Esophagus muscularis mucosa (tissue), 4 donors: ENCODE results near the gene BTBD1. TPM values are rescaled to one million over a fixed set of nuclear protein-coding genes. Genes with fewer than 3 reads are reported as not detected.
A peak's percentile ranks its signal among the peaks of the same experiment; 100 is the strongest.

ENCODE experiments used
- DNase-seq: peaks from one replicate; pipeline ENCODE4 v3.0.0-alpha.2; 2017; ENCODE audit errors: extremely low spot score
- H3K27ac ChIP-seq, 4 donors: fragments of 200-600 bp; sonication (generic); replicated peaks in 1 of 4; 1 replicate in 3 of 4; 2 replicates in 1 of 4; pipeline ENCODE4 v1.5.1; 2016 to 2019; ENCODE audit warnings: mild to moderate bottlenecking in 1 of 4
- H3K27me3 ChIP-seq, 4 donors: fragments of 200-600 bp; sonication (generic); one replicate each; pipeline versions ENCODE4 v1.5.1 to v1.6.0; 2016 to 2019
- H3K36me3 ChIP-seq, 4 donors: fragments of 200-600 bp; sonication (generic); one replicate each; pipeline ENCODE4 v1.5.1; 2016 to 2019
- H3K4me1 ChIP-seq, 4 donors: fragments of 200-600 bp; sonication (generic); one replicate each; pipeline ENCODE4 v1.5.1; 2016 to 2019
- H3K4me3 ChIP-seq, 4 donors: fragments of 200-600 bp; sonication (generic); 1 replicate in 2 of 4; 2 replicates in 2 of 4; pipeline ENCODE4 v1.5.1; 2016 to 2019; ENCODE audit warnings: mild to moderate bottlenecking in 4 of 4, moderate library complexity in 1 of 4
- H3K9me3 ChIP-seq, 4 donors: fragments of 200-600 bp; sonication (generic); 1 replicate in 3 of 4; 2 replicates in 1 of 4; pipeline ENCODE4 v1.5.1; 2016 to 2019
- EP300 ChIP-seq: sonication (generic); formaldehyde crosslinking; IDR thresholded peaks from one replicate; pipeline ENCODE4 v1.6.1; 2017; ENCODE audit warnings: antibody characterized with exemption
- POLR2A ChIP-seq: fragments of 450-650 bp; IDR thresholded peaks from one replicate; pipeline ENCODE4 v1.6.1; 2017; ENCODE audit warnings: antibody characterized with exemption, moderate library complexity, mild to moderate bottlenecking, low read depth
- POLR2AphosphoS5 ChIP-seq, 2 donors: sonication (generic); formaldehyde crosslinking; IDR thresholded peaks; one replicate each; pipeline ENCODE4 v1.6.1; 2017; ENCODE audit warnings: antibody characterized with exemption in 2 of 2
- WGBS: methylation state at CpG from one replicate; pipeline ENCODE4 v1.1.5; 2018; 5-methylcytosine and 5-hydroxymethylcytosine counted together
- intact Hi-C: fragments of 100-400 bp; cut with DNase I; formaldehyde crosslinking; loops from one replicate; pipeline ENCODE4 v1.15.1; 2023
- total RNA-seq, 4 donors: library from RNA; depleted of rRNA; stranded (reverse); fragments of >200 nt; gene quantifications; one replicate each; pipeline versions ENCODE4 v1.1.0 to v1.2.1, GENCODE V29; 2016
- TF ChIP-seq, protein P1 (sequence below), 3 experiments: fragments of 200-600 bp in 2 of 3; fragments of 450-650 bp in 1 of 3; sonication (generic) in 2 of 3; IDR thresholded peaks; one replicate each; pipeline ENCODE4 v1.5.1; 2017 to 2019; ENCODE audit warnings: antibody characterized with exemption in 3 of 3, mild to moderate bottlenecking in 2 of 3, moderate library complexity in 1 of 3

Gene BTBD1
- total RNA-seq, 4 donors from 2014 or later, result 53.2 to 69.6 (median 64.2) TPM

DNA sequence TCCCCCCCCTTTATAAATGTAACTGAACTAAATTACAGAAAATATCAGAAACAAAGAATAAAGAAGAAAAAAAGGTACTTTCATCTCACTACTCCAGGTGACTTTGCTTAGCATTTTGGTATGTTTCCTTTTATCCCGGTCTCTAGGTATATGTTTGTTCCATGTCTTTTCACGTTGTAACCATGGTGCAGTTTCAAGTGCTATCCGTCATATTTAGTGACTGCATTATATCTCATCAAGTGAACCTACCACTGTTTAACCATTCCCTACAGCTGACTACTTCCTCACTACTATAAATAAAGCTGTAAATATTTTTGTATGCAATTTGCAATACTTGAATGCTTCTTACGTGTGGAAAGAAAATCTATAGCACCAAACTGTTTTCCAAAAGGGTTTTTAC is 2.2 kb downstream of the BTBD1 start:
- DNase-seq, result no peak
- no peaks in the 10 kb centered on the region for H3K36me3 ChIP-seq
- H3K27me3 ChIP-seq, result no peaks in the 10 kb centered on the region
- intact Hi-C loops, result loop anchor here (2.0 to 5.0 kb wide), 2 partner anchors 54 to 142 kb away; partner anchors contain the start of genes C15orf40 and HDGFL3
- H3K4me3 ChIP-seq, result peak overlapping the region; percentile 75 to 98 (median 79)
- H3K27ac ChIP-seq, result peak overlapping the region in 2 of 4 donors; percentile 90 to 98
- H3K4me1 ChIP-seq, result peaks cover 38 to 61% (median 58%) of the 10 kb centered on the region in 4 donors
- TF ChIP-seq POLR2AphosphoS5 (IDR thresholded peaks at IDR 0.05), result no peak
- TF ChIP-seq EP300, result no peak
- TF ChIP-seq, protein P1, sequence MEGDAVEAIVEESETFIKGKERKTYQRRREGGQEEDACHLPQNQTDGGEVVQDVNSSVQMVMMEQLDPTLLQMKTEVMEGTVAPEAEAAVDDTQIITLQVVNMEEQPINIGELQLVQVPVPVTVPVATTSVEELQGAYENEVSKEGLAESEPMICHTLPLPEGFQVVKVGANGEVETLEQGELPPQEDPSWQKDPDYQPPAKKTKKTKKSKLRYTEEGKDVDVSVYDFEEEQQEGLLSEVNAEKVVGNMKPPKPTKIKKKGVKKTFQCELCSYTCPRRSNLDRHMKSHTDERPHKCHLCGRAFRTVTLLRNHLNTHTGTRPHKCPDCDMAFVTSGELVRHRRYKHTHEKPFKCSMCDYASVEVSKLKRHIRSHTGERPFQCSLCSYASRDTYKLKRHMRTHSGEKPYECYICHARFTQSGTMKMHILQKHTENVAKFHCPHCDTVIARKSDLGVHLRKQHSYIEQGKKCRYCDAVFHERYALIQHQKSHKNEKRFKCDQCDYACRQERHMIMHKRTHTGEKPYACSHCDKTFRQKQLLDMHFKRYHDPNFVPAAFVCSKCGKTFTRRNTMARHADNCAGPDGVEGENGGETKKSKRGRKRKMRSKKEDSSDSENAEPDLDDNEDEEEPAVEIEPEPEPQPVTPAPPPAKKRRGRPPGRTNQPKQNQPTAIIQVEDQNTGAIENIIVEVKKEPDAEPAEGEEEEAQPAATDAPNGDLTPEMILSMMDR (IDR thresholded peaks at IDR 0.05), result no peak
- TF ChIP-seq POLR2A, result no peak
- no peaks in the 10 kb centered on the region for H3K9me3 ChIP-seq
- WGBS, result 17% methylated on average over 4 of the region's 4 CpGs

DNA sequence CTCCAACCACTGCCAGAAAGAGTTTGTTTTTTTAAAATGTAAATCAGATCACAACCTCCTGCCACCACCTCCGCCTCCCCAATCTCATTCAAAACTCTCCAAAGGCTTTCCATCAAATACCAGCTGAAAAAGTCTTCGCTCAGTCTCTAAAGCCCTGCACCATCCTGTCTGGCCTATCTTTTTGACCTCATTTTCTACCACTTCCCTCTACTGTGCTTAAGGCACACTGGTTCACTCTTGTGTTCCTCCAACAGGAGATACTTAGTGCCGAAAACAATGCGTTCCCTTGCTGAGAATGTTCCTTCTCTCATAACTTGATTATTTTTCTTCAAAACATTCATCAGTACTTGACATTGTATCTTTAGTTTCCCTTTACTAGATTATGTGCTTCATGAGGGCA is 3.5 kb downstream of the BTBD1 start:
- WGBS, result 90% methylated on average over 4 of the region's 4 CpGs
- intact Hi-C loops, result no loop called here
- H3K36me3 ChIP-seq, result no peaks in the 10 kb centered on the region

DNA sequence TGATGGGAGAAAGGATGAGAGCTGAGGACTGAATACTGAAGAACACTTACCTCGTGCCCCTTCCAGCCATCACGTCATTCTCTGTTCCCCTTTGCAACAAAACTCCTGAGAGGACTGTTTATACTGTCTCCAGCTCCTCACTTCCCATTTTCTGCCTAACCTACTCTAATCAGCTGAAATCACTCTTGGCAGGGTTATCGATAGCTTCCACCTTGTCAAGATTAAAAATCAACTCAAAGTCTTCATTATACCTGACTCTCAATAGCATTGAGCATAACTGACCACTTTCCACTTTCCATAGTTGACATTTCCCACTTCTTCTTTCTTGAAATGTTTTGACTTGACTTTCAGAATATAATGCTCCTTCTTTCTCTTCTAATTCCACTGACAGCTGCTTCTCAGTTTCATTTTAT is 4.3 kb downstream of the BTBD1 start:
- Histone ChIP-seq H3K9me3 (no peaks in the 10 kb centered on the region), H3K4me1 (peaks cover 48 to 79% (median 77%) of the 10 kb centered on the region in 4 donors), H3K27me3 (no peaks in the 10 kb centered on the region), H3K4me3 (no peak overlapping the region), H3K36me3 (no peaks in the 10 kb centered on the region), H3K27ac (peak overlapping the region in 2 of 4 donors; percentile 19 to 40)
- TF ChIP-seq, protein P1 (IDR thresholded peaks at IDR 0.05), result no peak
- TF ChIP-seq EP300 (no peak), POLR2AphosphoS5 (IDR thresholded peaks at IDR 0.05) (no peak), POLR2A (no peak)
- no peak for DNase-seq
- WGBS, result 46% methylated on average over 3 of the region's 3 CpGs
- intact Hi-C loops, result no loop called here

More for the DNA sequence above, 3.5 kb downstream of the BTBD1 start:
- peak overlapping the region in 2 of 4 donors; percentile 0 to 98 for H3K4me3 ChIP-seq
- no peaks in the 10 kb centered on the region for H3K9me3 ChIP-seq
- TF ChIP-seq, protein P1 (IDR thresholded peaks at IDR 0.05), result no peak
- no peak for TF ChIP-seq EP300
- TF ChIP-seq POLR2A, result no peak
- TF ChIP-seq POLR2AphosphoS5 (IDR thresholded peaks at IDR 0.05), result no peak
- H3K27ac ChIP-seq, result peak overlapping the region in 2 of 4 donors; percentile 7 to 19
- H3K27me3 ChIP-seq, result no peaks in the 10 kb centered on the region
- H3K4me1 ChIP-seq, result peaks cover 40 to 71% (median 70%) of the 10 kb centered on the region in 4 donors
- DNase-seq, result no peak

DNA sequence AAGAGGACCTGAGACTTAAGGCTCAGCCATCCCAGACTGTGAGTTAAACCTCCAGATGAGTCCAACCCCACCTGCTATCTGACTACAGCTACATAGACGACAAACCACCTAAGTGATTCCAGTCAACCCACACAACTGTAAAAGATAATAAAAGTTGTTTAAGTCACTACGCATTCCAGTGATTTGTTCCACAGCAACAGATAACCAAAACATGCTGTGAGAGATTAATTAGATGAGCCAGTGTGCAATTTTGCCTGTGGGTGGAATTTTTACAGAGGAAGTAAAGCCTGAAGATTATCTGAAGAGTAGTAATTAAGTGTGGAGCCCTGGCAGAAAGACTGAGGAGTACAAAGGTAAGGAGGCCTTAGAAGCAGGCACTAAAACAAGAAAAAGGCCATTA is 5.4 kb downstream of the BTBD1 start:
- Histone ChIP-seq H3K9me3 (no peaks in the 10 kb centered on the region), H3K4me1 (peaks cover 55 to 86% (median 82%) of the 10 kb centered on the region in 4 donors), H3K27me3 (no peaks in the 10 kb centered on the region), H3K36me3 (no peaks in the 10 kb centered on the region), H3K27ac (peak overlapping the region; percentile 10 to 20 (median 16)), H3K4me3 (no peak overlapping the region)
- intact Hi-C loops, result no loop called here
- TF ChIP-seq POLR2AphosphoS5 (IDR thresholded peaks at IDR 0.05) (no peak), EP300 (no peak), POLR2A (no peak)
- TF ChIP-seq, protein P1 (IDR thresholded peaks at IDR 0.05), result no peak
- DNase-seq, result no peak
- WGBS, result 45% methylated on average over 2 of the region's 2 CpGs
